ENCODE data around the gene CUX1. TPM values are rescaled to one million over a fixed set of nuclear protein-coding genes. Genes with fewer than 3 reads are reported as not detected.

The CUX1 gene
- total RNA-seq, 4 donors from 2014 or later: 40.8 to 62.1 (median 43.8) TPM

- WGBS, 2 donors: 87 to 91% methylated on average over 11 of the region's 11 CpGs
- no peak overlapping the region for H3K4me3 ChIP-seq (ENCODE audit: low read depth, poor library complexity, severe bottlenecking)
- TF ChIP-seq POLR2A (IDR thresholded peaks at IDR 0.05) (no peak), CTCF (IDR thresholded peaks at IDR 0.05) (no peak)
- intact Hi-C loops (cut with DNase I; ENCODE audit: low total_unique reads): no loop called here
- DNase-seq (ENCODE audit: low spot score in 2 of 2): no peak
These were observed 398.3 kb downstream of the CUX1 start for GRCh38 chr7:102215711-102216110.

GRCh38 chr7:102216573-102217314, 399.3 kb downstream of the CUX1 start:
- H3K4me3 ChIP-seq (ENCODE audit: low read depth, poor library complexity, severe bottlenecking): no peak overlapping the region
- intact Hi-C loops (cut with DNase I; ENCODE audit: low total_unique reads): no loop called here
- DNase-seq (ENCODE audit: low spot score in 2 of 2): no peak
- TF ChIP-seq CTCF (IDR thresholded peaks at IDR 0.05) (no peak), POLR2A (IDR thresholded peaks at IDR 0.05) (no peak)
- 86 to 97% methylated on average over 8 of the region's 8 CpGs for WGBS, 2 donors

GRCh38 chr7:102220229-102220850, 402.9 kb downstream of the CUX1 start:
- TF ChIP-seq POLR2A (IDR thresholded peaks at IDR 0.05): no peak
- no peak for TF ChIP-seq CTCF (IDR thresholded peaks at IDR 0.05)
- no peak for DNase-seq (ENCODE audit: low spot score in 2 of 2)
- H3K4me3 ChIP-seq (ENCODE audit: low read depth, poor library complexity, severe bottlenecking): no peak overlapping the region
- WGBS, 2 donors: 68 to 82% methylated on average over 14 of the region's 14 CpGs
- intact Hi-C loops (cut with DNase I; ENCODE audit: low total_unique reads): no loop called here

- WGBS, 2 donors: 82 to 84% methylated on average over 20 of the region's 20 CpGs
- DNase-seq (ENCODE audit: low spot score in 2 of 2): no peak
- H3K4me3 ChIP-seq (ENCODE audit: low read depth, poor library complexity, severe bottlenecking): no peak overlapping the region
- intact Hi-C loops (cut with DNase I; ENCODE audit: low total_unique reads): no loop called here
- TF ChIP-seq CTCF (IDR thresholded peaks at IDR 0.05): no peak
These were observed 403.8 kb downstream of the CUX1 start for GRCh38 chr7:102220960-102221800.

GRCh38 chr7:102221961-102222360, 404.5 kb downstream of the CUX1 start:
- TF ChIP-seq CTCF (IDR thresholded peaks at IDR 0.05) (no peak), POLR2A (IDR thresholded peaks at IDR 0.05) (no peak)
- 94 to 95% methylated on average over 9 of the region's 9 CpGs for WGBS, 2 donors
- no peak for DNase-seq (ENCODE audit: low spot score in 2 of 2)
- intact Hi-C loops (cut with DNase I; ENCODE audit: low total_unique reads): no loop called here
- H3K4me3 ChIP-seq (ENCODE audit: low read depth, poor library complexity, severe bottlenecking): no peak overlapping the region

Measured in lower leg skin (tissue), 4 donors.